Mesendoderm (in vitro differentiated cells): ENCODE results near the gene BIK.

Experiments used
- DNase-seq: peaks from one replicate; pipeline ENCODE4 v3.0.0; 2013
- H2AK5ac ChIP-seq: 2 replicates; pipeline ENCODE4 v1.6.1; 2013; ENCODE audit warnings: low read length, inconsistent platforms
- H2BK120ac ChIP-seq: 2 replicates; pipeline ENCODE4 v1.6.1; 2013; ENCODE audit warnings: low read depth, mild to moderate bottlenecking, low read length, moderate library complexity, mixed read lengths
- H2BK15ac ChIP-seq: replicated peaks from 2 replicates; pipeline ENCODE4 v1.6.1; 2013; ENCODE audit warnings: low read depth, mild to moderate bottlenecking, moderate library complexity
- H2BK5ac ChIP-seq: 2 replicates; pipeline ENCODE4 v1.6.1; 2013; ENCODE audit warnings: low read length, inconsistent platforms
- H3K18ac ChIP-seq: 2 replicates; pipeline ENCODE4 v1.6.1; 2013; ENCODE audit warnings: mild to moderate bottlenecking, low read length, mixed read lengths
- H3K23ac ChIP-seq: one replicate; pipeline ENCODE4 v1.6.1; 2013; ENCODE audit warnings: low read length
- H3K27ac ChIP-seq: 2 replicates; pipeline ENCODE4 v1.5.1; 2013; ENCODE audit warnings: low read depth, mild to moderate bottlenecking, inconsistent platforms, low read length, moderate library complexity
- H3K27me3 ChIP-seq: 2 replicates; pipeline ENCODE4 v1.6.1; 2013; ENCODE audit warnings: low read length, control low read depth, mild to moderate bottlenecking, inconsistent platforms; ENCODE audit not compliant: insufficient read depth, poor library complexity
- H3K36me3 ChIP-seq: 2 replicates; pipeline ENCODE4 v1.6.1; 2013; ENCODE audit warnings: low read length, inconsistent platforms; ENCODE audit not compliant: control insufficient read depth, insufficient read depth
- H3K4ac ChIP-seq: one replicate; pipeline ENCODE4 v1.6.1; 2013; ENCODE audit warnings: low read depth, mild to moderate bottlenecking, low read length, moderate library complexity
- H3K4me1 ChIP-seq: 2 replicates; pipeline ENCODE4 v1.6.1; 2013; ENCODE audit warnings: low read depth, low read length, inconsistent platforms; ENCODE audit not compliant: control insufficient read depth
- H3K4me2 ChIP-seq: 2 replicates; pipeline ENCODE4 v1.6.1; 2013; ENCODE audit warnings: low read length
- H3K4me3 ChIP-seq: 2 replicates; pipeline ENCODE4 v1.5.1; 2013; ENCODE audit warnings: mild to moderate bottlenecking, low read length
- H3K56ac ChIP-seq: one replicate; pipeline ENCODE4 v1.6.1; 2013; ENCODE audit warnings: low read length
- H3K79me1 ChIP-seq: 2 replicates; pipeline ENCODE4 v1.6.1; 2013; ENCODE audit warnings: low read length, inconsistent platforms
- H3K79me2 ChIP-seq: 2 replicates; pipeline ENCODE4 v1.6.1; 2013; ENCODE audit warnings: mild to moderate bottlenecking, low read length; ENCODE audit not compliant: control insufficient read depth, insufficient read depth
- H3K9ac ChIP-seq: 2 replicates; pipeline ENCODE4 v1.6.1; 2013; ENCODE audit warnings: low read length, inconsistent platforms
- H4K5ac ChIP-seq: one replicate; pipeline ENCODE4 v1.6.1; 2013; ENCODE audit warnings: low read length
- H4K8ac ChIP-seq: one replicate; pipeline ENCODE4 v1.6.1; 2013; ENCODE audit warnings: low read depth, mild to moderate bottlenecking, control low read depth, low read length, moderate library complexity
- WGBS: extraction: QIAGEN DNeasy Blood & Tissue Kit; methylation state at CpG from one replicate; pipeline ENCODE4 v1.1.7; 2013; ENCODE audit warnings: low lambda C conversion rate, missing lambda C conversion rate; ENCODE audit not compliant: insufficient coverage; ENCODE audit errors: extremely low coverage; 5-methylcytosine and 5-hydroxymethylcytosine counted together

The BIK gene

GRCh38 chr22:43154887-43155536, 44.5 kb downstream of the BIK start:
- H4K8ac ChIP-seq = no peak overlapping the region
- no peak overlapping the region for H2BK15ac ChIP-seq
- H3K4me2 ChIP-seq = no peak overlapping the region
- no peak overlapping the region for H3K23ac ChIP-seq
- no peaks in the 10 kb centered on the region for H3K79me2 ChIP-seq
- no peak overlapping the region for H3K56ac ChIP-seq
- H2BK5ac ChIP-seq = no peak overlapping the region
- no peaks in the 10 kb centered on the region for H3K4me1 ChIP-seq
- no peak overlapping the region for H3K27ac ChIP-seq
- H3K18ac ChIP-seq = no peak overlapping the region
- H3K36me3 ChIP-seq = no peaks in the 10 kb centered on the region
- H3K79me1 ChIP-seq = no peaks in the 10 kb centered on the region
- H3K9ac ChIP-seq = no peak overlapping the region
- no peak overlapping the region for H2BK120ac ChIP-seq
- H3K4me3 ChIP-seq = no peak overlapping the region
- H3K27me3 ChIP-seq = no peaks in the 10 kb centered on the region
- no peak overlapping the region for H3K4ac ChIP-seq
- no peak overlapping the region for H2AK5ac ChIP-seq
- H4K5ac ChIP-seq = no peak overlapping the region
- no peak for DNase-seq
- WGBS = no CpG with 5 or more reads among the region's 27 CpGs

GRCh38 chr22:43155789-43156188, 45.2 kb downstream of the BIK start:
- WGBS = no CpG with 5 or more reads among the region's 5 CpGs
- H4K5ac ChIP-seq = no peak overlapping the region
- H2AK5ac ChIP-seq = no peak overlapping the region
- no peak overlapping the region for H2BK15ac ChIP-seq
- H3K18ac ChIP-seq = no peak overlapping the region
- H3K56ac ChIP-seq = no peak overlapping the region
- H2BK5ac ChIP-seq = no peak overlapping the region
- no peaks in the 10 kb centered on the region for H3K36me3 ChIP-seq
- no peak overlapping the region for H2BK120ac ChIP-seq
- no peak overlapping the region for H3K23ac ChIP-seq
- H3K4me2 ChIP-seq = no peak overlapping the region
- H3K79me1 ChIP-seq = no peaks in the 10 kb centered on the region
- H4K8ac ChIP-seq = no peak overlapping the region
- H3K27ac ChIP-seq = no peak overlapping the region
- no peaks in the 10 kb centered on the region for H3K4me1 ChIP-seq
- H3K79me2 ChIP-seq = no peaks in the 10 kb centered on the region
- H3K9ac ChIP-seq = no peak overlapping the region
- H3K27me3 ChIP-seq = no peaks in the 10 kb centered on the region
- H3K4ac ChIP-seq = no peak overlapping the region
- H3K4me3 ChIP-seq = no peak overlapping the region
- DNase-seq = no peak

GRCh38 chr22:43156413-43156812, 45.9 kb downstream of the BIK start:
- Histone ChIP-seq H3K36me3 (no peaks in the 10 kb centered on the region), H3K56ac (no peak overlapping the region), H4K5ac (no peak overlapping the region), H2AK5ac (no peak overlapping the region), H3K4me1 (no peaks in the 10 kb centered on the region), H3K9ac (no peak overlapping the region), H2BK5ac (no peak overlapping the region), H4K8ac (no peak overlapping the region), H3K4me2 (no peak overlapping the region), H3K27ac (no peak overlapping the region), H3K79me1 (no peaks in the 10 kb centered on the region), H2BK120ac (no peak overlapping the region), H3K4ac (no peak overlapping the region), H3K23ac (no peak overlapping the region), H2BK15ac (no peak overlapping the region), H3K27me3 (no peaks in the 10 kb centered on the region), H3K79me2 (no peaks in the 10 kb centered on the region), H3K18ac (no peak overlapping the region), H3K4me3 (no peak overlapping the region)
- no CpG with 5 or more reads among the region's 12 CpGs for WGBS
- DNase-seq = no peak

DNA sequence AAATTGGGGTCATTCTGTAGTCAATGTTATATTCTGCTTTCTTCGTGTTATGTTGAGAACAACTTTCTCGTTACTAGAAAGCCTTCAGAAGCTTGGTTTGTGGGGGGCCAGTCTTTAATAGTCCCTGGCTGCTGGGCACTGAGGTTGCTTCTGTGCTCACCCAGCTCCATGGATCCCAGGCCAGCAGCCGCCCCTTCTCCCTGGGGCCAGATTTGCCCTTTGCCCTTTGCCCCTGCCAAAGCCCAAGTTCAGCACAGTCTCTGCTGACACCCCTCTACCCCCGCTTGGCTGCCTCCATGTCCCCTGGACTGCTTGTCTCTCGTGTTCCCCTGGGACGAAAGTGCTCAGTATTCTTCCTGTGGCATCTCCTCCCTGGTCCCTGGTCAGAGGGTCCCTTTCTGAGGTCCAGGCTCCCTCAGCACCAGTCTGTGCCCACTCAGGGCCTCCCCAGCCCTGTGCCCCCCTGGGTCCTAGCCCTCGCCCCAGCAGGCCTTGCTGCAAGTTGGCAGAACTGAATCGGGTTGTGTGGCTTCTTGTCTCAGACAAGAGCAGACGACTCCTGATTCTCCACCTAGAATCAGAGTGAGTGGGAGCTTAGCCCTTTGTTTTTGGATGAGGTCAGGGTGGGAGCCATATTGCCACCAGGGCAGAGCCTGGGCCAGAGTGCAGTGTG, 47.5 kb downstream of the BIK start:
- Histone ChIP-seq H3K4ac (no peak overlapping the region), H2BK120ac (no peak overlapping the region), H3K4me1 (no peaks in the 10 kb centered on the region), H3K79me1 (no peaks in the 10 kb centered on the region), H3K9ac (no peak overlapping the region), H3K18ac (no peak overlapping the region), H4K5ac (no peak overlapping the region), H3K27ac (no peak overlapping the region), H3K27me3 (no peaks in the 10 kb centered on the region), H3K79me2 (no peaks in the 10 kb centered on the region), H2AK5ac (no peak overlapping the region), H2BK5ac (no peak overlapping the region), H2BK15ac (no peak overlapping the region), H3K36me3 (no peaks in the 10 kb centered on the region), H4K8ac (no peak overlapping the region), H3K4me2 (no peak overlapping the region), H3K23ac (no peak overlapping the region), H3K4me3 (no peak overlapping the region), H3K56ac (no peak overlapping the region)
- WGBS = no CpG with 5 or more reads among the region's 9 CpGs
- DNase-seq = no peak

DNA sequence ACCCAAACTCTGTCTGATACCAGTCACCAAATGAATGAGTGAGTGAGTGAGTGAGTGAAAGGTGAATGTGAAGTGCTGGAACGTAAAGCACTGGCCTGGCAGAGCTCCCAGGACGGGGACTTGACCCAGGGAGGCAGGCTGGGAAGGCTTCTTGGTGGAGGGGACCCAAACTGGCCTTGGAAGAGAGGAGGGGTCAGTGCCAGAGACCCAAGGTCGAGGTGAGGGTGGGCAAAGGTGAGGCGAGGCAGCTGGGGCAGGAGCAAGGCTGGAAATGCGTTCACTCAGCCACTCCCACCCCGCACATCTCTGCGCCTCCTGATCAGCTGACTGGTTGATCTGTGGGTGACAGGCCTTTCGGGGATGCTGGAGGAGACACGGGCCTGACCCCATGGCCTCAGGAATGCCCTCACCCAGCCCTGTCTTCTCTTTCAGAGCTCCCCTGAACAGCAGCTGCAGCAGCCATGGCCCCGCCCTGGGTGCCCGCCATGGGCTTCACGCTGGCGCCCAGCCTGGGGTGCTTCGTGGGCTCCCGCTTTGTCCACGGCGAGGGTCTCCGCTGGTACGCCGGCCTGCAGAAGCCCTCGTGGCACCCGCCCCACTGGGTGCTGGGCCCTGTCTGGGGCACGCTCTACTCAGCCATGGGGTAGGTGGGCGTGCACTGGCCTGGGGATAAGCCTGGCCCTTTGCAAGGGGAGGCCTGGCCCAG, 48.4 kb downstream of the BIK start:
- H2BK5ac ChIP-seq = no peak overlapping the region
- DNase-seq = no peak
- H2BK120ac ChIP-seq = no peak overlapping the region
- H3K9ac ChIP-seq = no peak overlapping the region
- no peaks in the 10 kb centered on the region for H3K79me1 ChIP-seq
- H2BK15ac ChIP-seq = no peak overlapping the region
- no peak overlapping the region for H3K18ac ChIP-seq
- H3K4ac ChIP-seq = no peak overlapping the region
- no peak overlapping the region for H4K8ac ChIP-seq
- no peak overlapping the region for H3K56ac ChIP-seq
- no peaks in the 10 kb centered on the region for H3K36me3 ChIP-seq
- H3K27ac ChIP-seq = no peak overlapping the region
- H2AK5ac ChIP-seq = no peak overlapping the region
- no peaks in the 10 kb centered on the region for H3K27me3 ChIP-seq
- H3K4me3 ChIP-seq = no peak overlapping the region
- no CpG with 5 or more reads among the region's 24 CpGs for WGBS
- no peaks in the 10 kb centered on the region for H3K4me1 ChIP-seq
- no peaks in the 10 kb centered on the region for H3K79me2 ChIP-seq
- H4K5ac ChIP-seq = no peak overlapping the region
- no peak overlapping the region for H3K4me2 ChIP-seq
- no peak overlapping the region for H3K23ac ChIP-seq
